Fibroblast of lung (primary cell): ENCODE results near the gene PMFBP1.

Source experiments
- CTCF ChIP-seq, 2 donors: IDR thresholded peaks in 1 of 2; conservative IDR thresholded peaks in 1 of 2; 1 replicate in 1 of 2; 2 replicates in 1 of 2; pipeline ENCODE4 v1.5.1; 2011 to 2012; ENCODE audit warnings: low read length in 2 of 2, control low read depth in 1 of 2, inconsistent platforms in 1 of 2, low read depth in 1 of 2, mild to moderate bottlenecking in 1 of 2
- EZH2 ChIP-seq: IDR thresholded peaks from 2 replicates; pipeline ENCODE4 v1.5.1; 2012; ENCODE audit warnings: low read length, control low read depth, mild to moderate bottlenecking; ENCODE audit errors: missing control alignments

GRCh38 chr16:72189865-72190371 lies 18.0 kb upstream of the PMFBP1 start:
- no peak for TF ChIP-seq CTCF (conservative IDR thresholded peaks at IDR 0.05 in 1 of 2, IDR thresholded peaks at IDR 0.05 in 1 of 2; ENCODE audit: low read depth in 1 of 2, low read length in 2 of 2)
- TF ChIP-seq EZH2 = no peak
